Activated CD8-positive, alpha-beta T cell treated with anti-CD3 and anti-CD28 coated beads for 36 hours (primary cell): ENCODE data around the gene DNAAF3. TPM values are rescaled to one million over a fixed set of nuclear protein-coding genes. Genes with fewer than 3 reads are reported as not detected.
"Not testable (repeated sequence)": the region's sequence is repeated elsewhere in the genome, so short reads cannot be mapped to it uniquely, and the experiment has no call there.

ENCODE experiments used
- ATAC-seq: fragments of 200-7000 bp; cut with Tn5 transposase; one replicate; pipeline ENCODE4 v1.10.0; 2021; ENCODE audit warnings: mild to moderate bottlenecking, moderate library complexity
- CTCF ChIA-PET: fragments of 350-600 bp; sonication (Branson Sonifier 250); formaldehyde crosslinking; loops from one replicate; lab custom pipeline; 2021; ENCODE audit warnings: antibody characterized with exemption; lab: Charles Lee
- POLR2A ChIA-PET: fragments of 350-600 bp; sonication (Branson Sonifier 250); formaldehyde crosslinking; loops from one replicate; lab custom pipeline; 2021; ENCODE audit warnings: antibody characterized with exemption; lab: Charles Lee
- DNase-seq: peaks from one replicate; pipeline ENCODE4 v3.0.0-alpha.2; 2020
- H3K27ac Mint-ChIP-seq: one replicate; pipeline ENCODE4 v1.8.0; 2021; ENCODE audit warnings: mild to moderate bottlenecking, mixed read lengths
- H3K27me3 Mint-ChIP-seq: one replicate; pipeline ENCODE4 v1.8.0; 2021; ENCODE audit warnings: mixed read lengths
- H3K36me3 Mint-ChIP-seq: one replicate; pipeline ENCODE4 v1.8.0; 2021; ENCODE audit warnings: low read depth, mixed read lengths
- H3K4me1 Mint-ChIP-seq: one replicate; pipeline ENCODE4 v1.8.0; 2021; ENCODE audit warnings: low read depth, mixed read lengths
- H3K4me3 Mint-ChIP-seq: one replicate; pipeline ENCODE4 v1.8.0; 2021; ENCODE audit warnings: mild to moderate bottlenecking, moderate library complexity, mixed read lengths
- H3K9me3 Mint-ChIP-seq: one replicate; pipeline ENCODE4 v1.8.0; 2021; ENCODE audit warnings: mixed read lengths
- intact Hi-C: fragments of 100-400 bp; cut with micrococcal nuclease; formaldehyde crosslinking; loops from one replicate; pipeline ENCODE4 v1.10.0; 2022
- total RNA-seq, 2 experiments: library from RNA; stranded (reverse); gene quantifications; one replicate each; pipeline ENCODE4 v1.2.3, GENCODE V29; 2021
- TF ChIP-seq, protein P1 (sequence below): fragments of 200-600 bp; IDR thresholded peaks from one replicate; pipeline ENCODE4 v1.8.0; 2022; ENCODE audit warnings: antibody characterized with exemption, mild to moderate bottlenecking

The DNAAF3 gene
- total RNA-seq, 2 experiments from 2014 or later = not detected

DNA sequence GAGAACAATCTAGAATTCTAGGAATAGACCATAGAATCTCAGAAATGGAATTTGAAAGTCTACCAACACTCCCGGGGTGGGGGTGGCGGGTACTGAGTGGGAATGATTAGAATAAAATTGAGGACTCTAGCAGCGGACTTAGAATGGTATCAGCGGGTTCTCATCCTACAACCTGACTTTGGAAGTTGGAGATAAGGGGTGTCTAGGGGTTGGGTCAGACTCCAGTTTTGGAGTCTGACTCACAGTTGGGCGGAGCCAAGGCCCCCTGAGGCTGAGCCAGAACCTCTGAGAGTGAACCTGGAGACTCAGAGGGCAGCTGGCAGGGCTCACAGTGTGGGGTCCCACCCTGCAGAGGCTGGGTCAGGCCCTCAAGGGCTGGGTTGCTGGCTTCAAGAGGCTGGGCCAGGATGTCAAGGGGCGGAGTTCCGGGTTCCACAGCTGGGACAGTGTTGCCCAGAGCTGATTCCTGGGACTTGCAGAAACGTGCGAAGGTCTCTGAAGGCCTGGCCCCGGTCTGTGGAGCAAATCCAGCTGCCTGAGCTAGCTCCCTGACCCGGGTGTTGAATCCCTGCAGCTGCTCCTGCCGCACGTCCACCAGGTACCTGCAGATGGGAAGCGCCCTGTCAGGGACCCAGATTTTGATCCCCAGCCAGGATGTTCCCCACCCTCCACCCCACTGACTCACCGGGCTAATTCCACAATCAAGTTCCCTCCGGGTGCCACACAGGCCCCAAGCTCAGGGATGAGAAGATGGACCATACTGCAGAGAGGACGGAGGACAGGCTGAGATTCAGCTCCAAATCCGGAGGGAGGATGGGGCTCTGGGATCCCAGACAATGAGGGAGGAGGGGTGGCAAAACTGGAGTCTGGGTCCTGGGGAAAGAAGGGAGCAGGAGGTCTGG, 7.3 kb downstream of the DNAAF3 start:
- peaks cover 13% of the 10 kb centered on the region for H3K4me1 Mint-ChIP-seq
- no peak overlapping the region for H3K27ac Mint-ChIP-seq
- CTCF ChIA-PET = interaction anchor here (0.6 to 2.8 kb wide), 14 partner anchors 8 to 278 kb away, joined by 3 to 19 read pairs (median 4); no protein-coding TSS in a partner anchor
- ATAC-seq (no peak), DNase-seq (peak; percentile 31)
- H3K36me3 Mint-ChIP-seq = no peaks in the 10 kb centered on the region
- intact Hi-C loops = no loop called here
- H3K9me3 Mint-ChIP-seq = no peaks in the 10 kb centered on the region
- TF ChIP-seq, protein P1, sequence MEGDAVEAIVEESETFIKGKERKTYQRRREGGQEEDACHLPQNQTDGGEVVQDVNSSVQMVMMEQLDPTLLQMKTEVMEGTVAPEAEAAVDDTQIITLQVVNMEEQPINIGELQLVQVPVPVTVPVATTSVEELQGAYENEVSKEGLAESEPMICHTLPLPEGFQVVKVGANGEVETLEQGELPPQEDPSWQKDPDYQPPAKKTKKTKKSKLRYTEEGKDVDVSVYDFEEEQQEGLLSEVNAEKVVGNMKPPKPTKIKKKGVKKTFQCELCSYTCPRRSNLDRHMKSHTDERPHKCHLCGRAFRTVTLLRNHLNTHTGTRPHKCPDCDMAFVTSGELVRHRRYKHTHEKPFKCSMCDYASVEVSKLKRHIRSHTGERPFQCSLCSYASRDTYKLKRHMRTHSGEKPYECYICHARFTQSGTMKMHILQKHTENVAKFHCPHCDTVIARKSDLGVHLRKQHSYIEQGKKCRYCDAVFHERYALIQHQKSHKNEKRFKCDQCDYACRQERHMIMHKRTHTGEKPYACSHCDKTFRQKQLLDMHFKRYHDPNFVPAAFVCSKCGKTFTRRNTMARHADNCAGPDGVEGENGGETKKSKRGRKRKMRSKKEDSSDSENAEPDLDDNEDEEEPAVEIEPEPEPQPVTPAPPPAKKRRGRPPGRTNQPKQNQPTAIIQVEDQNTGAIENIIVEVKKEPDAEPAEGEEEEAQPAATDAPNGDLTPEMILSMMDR = no peak
- peaks cover 46% of the 10 kb centered on the region for H3K27me3 Mint-ChIP-seq
- no peak overlapping the region for H3K4me3 Mint-ChIP-seq
- POLR2A ChIA-PET = interaction anchor here (0.7 kb wide), 1 partner anchor 116 kb away, joined by 3 read pairs; no protein-coding TSS in a partner anchor

DNA sequence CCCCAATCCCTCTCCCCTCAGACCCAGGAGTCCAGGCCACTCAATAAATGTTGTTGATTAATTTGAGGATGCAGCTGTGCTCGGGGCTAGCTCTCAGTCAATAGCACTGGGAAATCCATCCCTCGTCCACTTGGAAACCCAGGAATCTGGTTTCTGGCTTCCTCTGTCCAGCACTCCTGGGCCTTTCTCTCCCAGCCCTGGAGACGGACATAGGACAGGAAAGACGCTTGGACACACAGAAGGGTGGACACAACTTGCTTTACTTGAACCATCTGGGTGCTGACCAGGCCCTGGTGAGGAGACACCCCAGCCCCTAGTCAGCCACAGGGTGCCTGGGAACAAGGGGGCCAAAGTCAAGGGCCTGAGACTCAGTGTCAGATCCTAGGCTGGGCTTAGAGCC, 8.0 kb downstream of the DNAAF3 start:
- no peaks in the 10 kb centered on the region for H3K9me3 Mint-ChIP-seq
- ATAC-seq = no peak
- DNase-seq = no peak
- peaks cover 16% of the 10 kb centered on the region for H3K4me1 Mint-ChIP-seq
- H3K4me3 Mint-ChIP-seq = no peak overlapping the region
- intact Hi-C loops = no loop called here
- no peak overlapping the region for H3K27ac Mint-ChIP-seq
- TF ChIP-seq, protein P1 = no peak
- POLR2A ChIA-PET = interaction anchor here (0.7 kb wide), 1 partner anchor 115 kb away, joined by 3 read pairs; no protein-coding TSS in a partner anchor
- H3K27me3 Mint-ChIP-seq = peaks cover 41% of the 10 kb centered on the region
- CTCF ChIA-PET = interaction anchor here (1.0 to 2.8 kb wide), 4 partner anchors 9 to 70 kb away, joined by 3 to 19 read pairs (median 4); no protein-coding TSS in a partner anchor
- no peaks in the 10 kb centered on the region for H3K36me3 Mint-ChIP-seq

DNA sequence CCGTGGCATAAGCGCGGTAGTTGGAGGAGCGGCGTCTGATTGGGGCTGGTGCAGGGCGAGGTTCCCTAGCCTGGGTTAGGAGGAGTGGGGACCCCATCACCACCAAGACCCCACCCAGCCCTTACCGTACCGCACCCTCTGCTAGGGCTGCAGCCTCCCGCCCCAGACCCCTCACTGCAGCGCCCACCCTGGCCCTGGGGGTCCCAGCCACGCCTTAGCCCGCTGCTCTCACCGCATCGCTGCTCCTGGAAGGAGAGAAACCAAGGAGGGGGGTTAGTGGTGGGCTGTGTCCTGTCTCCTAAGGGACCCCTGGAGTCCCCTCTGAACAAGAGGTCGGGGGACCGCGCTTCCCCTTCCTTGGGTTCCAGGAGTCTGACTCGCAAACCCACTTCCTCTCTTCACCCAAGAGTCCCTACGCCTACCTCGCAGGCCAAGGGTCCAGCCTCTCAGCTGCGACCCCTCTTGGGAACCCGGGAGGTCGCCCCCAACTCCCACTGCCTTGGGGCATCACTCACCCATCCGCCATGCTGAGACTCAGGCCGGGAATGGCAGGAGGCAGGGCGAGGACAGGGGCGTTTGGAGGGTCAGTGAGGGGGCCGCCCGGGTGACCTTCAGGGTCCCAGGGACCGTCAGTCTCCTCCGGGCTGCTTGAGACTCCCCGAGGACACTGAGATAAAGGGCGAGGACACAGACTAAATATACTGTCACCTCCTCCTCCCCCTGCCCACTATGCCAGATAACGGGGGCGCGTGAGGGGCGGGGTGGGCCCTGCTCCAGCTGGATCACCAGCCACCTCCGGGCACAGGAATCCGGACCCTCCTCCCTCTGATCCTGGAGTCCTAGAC, 9.1 kb downstream of the DNAAF3 start, which contains the start of gene TNNI3:
TNNI3 (minus strand) TSS at position 669 of the 845 bp plus-strand sequence; CDS start at position 526, 143 bp downstream.
- no peak within 1 kb of the TSS for H3K27ac Mint-ChIP-seq
- H3K27me3 Mint-ChIP-seq = peaks cover 41% of the 10 kb centered on the region
- peaks cover 17% of the 10 kb centered on the region for H3K4me1 Mint-ChIP-seq
- H3K9me3 Mint-ChIP-seq = no peaks in the 10 kb centered on the region
- CTCF ChIA-PET = interaction anchor here (1.2 kb wide), 1 partner anchor 17 kb away, joined by 3 read pairs; no protein-coding TSS in a partner anchor
- TF ChIP-seq, protein P1 = no peak
- POLR2A ChIA-PET = no interaction called here
- intact Hi-C loops = no loop called here
- no peaks in the 10 kb centered on the region for H3K36me3 Mint-ChIP-seq
- H3K4me3 Mint-ChIP-seq = no peak within 1 kb of the TSS
- ATAC-seq (no peak), DNase-seq (no peak)

DNA sequence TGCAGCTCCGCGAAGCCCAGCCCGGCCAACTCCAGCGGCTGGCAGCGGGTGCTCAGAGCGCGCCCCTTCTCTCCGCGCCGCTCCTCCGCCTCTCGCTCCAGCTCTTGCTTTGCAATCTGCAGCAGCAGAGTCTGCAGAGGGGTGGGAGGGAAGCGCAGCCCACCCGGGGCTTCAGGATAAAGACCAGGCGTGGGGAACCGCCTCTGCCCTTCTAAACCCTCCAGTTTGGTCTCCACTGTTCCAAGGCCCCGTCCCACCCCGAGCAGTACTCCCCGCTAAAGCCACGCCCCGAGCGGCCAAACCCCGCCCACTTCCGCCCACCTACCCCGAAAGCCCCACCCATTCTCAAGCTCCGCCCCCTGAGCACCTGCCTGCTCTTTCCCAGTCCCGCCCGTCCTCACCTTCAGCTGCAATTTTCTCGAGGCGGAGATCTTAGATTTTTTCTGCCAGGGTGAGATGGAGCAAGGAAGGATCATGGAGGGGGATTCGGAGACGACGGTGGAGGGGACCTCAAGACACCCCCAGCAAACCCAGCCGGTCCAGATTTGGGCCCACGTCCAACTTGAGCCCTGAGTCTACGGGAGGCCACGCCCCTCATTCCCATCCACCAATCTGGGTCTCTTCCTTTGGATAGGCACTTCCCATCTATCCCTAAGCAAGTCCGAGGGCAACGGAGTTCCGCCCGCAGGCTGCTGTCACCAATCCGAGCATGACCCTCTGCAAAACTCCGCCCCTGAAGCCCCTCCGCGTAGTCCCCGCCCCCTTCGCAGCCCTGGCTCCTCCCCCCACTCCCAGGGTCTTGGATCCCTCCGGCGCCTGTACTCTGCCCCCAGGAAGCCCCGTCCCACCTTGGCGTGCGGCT, 10.0 kb downstream of the DNAAF3 start:
- Mint-ChIP-seq H3K27me3 (peaks cover 41% of the 10 kb centered on the region), H3K4me3 (no peak overlapping the region), H3K9me3 (peaks cover 8% of the 10 kb centered on the region), H3K36me3 (no peaks in the 10 kb centered on the region), H3K27ac (no peak overlapping the region), H3K4me1 (peaks cover 24% of the 10 kb centered on the region)
- peak; percentile 62 for DNase-seq
- ChIA-PET POLR2A (no interaction called here), CTCF (no interaction called here)
- ATAC-seq = peak; percentile 29
- TF ChIP-seq, protein P1 = no peak
- intact Hi-C loops = no loop called here

DNA sequence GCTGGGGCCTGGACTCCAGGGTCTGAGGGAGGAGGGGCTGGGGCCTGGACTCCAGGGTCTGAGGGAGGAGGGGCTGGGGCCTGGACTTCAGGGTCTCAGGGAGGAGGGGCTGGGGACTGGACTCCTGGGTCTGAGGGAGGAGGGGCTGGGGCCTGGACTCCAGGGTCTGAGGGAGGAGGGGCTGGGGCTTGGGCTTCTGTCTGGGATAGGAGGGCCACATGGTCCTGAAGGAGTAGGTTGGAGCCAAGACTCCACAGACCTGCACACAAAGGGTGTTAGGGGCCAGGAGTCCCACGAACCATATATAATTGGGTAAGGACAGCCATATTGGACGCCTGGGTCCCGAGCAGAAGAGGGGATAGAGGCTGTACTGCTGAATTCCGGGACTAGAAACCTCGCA, 10.6 kb downstream of the DNAAF3 start:
- Mint-ChIP-seq H3K27me3 (peaks cover 41% of the 10 kb centered on the region), H3K4me1 (peaks cover 24% of the 10 kb centered on the region), H3K9me3 (peaks cover 10% of the 10 kb centered on the region)
- H3K4me3 Mint-ChIP-seq, H3K27ac Mint-ChIP-seq, POLR2A ChIA-PET, DNase-seq, CTCF ChIA-PET, ATAC-seq, intact Hi-C loops, H3K36me3 Mint-ChIP-seq: not testable (repeated sequence)
